Head of caudate nucleus (tissue), 42 donors: ENCODE data around the gene TRAF3.
"Not testable (repeated sequence)": the region's sequence is repeated elsewhere in the genome, so short reads cannot be mapped to it uniquely, and the experiment has no call there.

Source experiments
- DNase-seq, 42 donors: peaks; one replicate each; pipeline versions ENCODE4 v3.0.0 to v3.0.0-alpha.2; 2020 to 2021; ENCODE audit warnings: mixed read lengths in 7 of 42
- intact Hi-C: fragments of 100-400 bp; cut with DNase I; formaldehyde crosslinking; loops from one replicate; pipeline ENCODE4 v1.15.0; 2022

The TRAF3 gene

DNA sequence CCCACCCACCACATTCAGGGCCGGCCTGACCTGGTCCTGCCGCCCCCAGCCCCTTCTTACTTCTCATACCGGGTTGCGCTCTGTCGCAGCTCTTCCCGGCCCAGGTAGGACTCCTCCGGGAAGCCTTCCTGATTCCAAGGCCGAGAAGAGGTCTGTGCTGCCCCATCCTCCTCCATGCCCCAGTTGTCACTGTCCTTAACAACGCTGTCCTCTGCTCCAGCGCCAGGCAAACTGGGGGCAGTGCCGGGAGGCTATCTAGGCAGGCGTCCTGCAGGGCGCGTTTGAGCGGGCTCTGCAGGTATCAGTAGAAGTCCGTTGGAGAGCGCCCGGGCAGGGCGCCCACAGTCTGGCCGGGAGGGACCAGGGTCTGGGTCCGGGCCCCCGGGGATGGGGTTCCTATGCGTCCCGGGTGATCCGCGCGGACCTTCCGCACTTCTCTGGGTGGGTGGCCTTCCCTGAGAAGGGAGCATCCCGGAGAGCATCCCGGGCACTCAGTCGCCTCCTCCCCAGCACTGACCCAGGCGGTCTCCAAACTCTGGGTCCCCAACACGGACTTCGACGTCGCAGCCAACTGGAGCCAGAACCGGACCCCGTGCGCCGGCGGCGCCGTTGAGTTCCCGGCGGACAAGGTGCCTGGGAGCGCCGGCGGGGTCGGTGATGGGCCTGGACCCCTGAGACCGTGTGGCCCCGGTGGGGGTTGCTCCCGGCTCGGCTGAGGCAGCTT, 146.1 kb downstream of the TRAF3 start:
- intact Hi-C loops: no loop called here
- DNase-seq: no peak

GRCh38 chr14:102923925-102924486, 146.8 kb downstream of the TRAF3 start:
- intact Hi-C loops: no loop called here
- no peak for DNase-seq

GRCh38 chr14:102924632-102925588, 147.7 kb downstream of the TRAF3 start:
- intact Hi-C loops: no loop called here
- no peak for DNase-seq

DNA sequence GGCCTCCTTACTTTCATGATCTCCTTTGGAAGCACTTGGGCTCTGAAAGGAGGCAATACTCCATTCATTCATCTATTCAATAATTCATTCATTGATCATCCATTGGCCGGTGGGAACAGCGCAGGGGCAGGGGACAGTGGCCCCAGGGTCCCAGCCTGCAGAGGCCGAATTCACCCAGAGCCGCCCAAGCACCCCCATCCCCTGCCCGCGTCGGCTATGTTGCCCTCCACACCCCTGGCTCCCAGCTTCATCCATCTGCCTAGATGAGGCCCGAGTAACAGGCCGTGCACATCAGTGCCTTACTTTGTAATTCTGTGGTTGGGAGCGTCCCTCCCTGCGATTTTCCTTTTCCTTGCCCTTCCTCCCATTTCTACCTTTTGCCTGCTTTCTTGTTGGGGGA, 148.4 kb downstream of the TRAF3 start:
- intact Hi-C loops: no loop called here
- no peak for DNase-seq

DNA sequence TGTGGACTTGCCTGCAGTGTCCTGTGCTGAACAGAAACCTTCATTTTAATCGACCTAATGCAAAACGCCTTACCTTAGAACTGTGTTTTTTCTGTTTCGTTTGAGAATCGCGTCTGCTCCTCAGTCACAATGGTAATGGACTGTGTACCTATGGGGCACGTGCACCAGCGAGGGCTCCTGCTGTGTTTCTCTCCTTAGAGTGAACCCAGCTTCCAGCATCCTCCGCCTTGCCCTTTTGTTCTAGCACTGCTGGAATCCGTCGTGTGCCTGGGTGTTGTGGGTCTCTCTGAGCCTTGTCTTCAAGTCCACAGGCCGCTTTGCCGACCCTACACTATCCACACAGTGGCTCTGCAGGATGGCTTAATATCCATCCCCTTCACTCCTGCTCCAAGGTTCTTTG, 148.9 kb downstream of the TRAF3 start:
- DNase-seq: no peak
- intact Hi-C loops: no loop called here

DNA sequence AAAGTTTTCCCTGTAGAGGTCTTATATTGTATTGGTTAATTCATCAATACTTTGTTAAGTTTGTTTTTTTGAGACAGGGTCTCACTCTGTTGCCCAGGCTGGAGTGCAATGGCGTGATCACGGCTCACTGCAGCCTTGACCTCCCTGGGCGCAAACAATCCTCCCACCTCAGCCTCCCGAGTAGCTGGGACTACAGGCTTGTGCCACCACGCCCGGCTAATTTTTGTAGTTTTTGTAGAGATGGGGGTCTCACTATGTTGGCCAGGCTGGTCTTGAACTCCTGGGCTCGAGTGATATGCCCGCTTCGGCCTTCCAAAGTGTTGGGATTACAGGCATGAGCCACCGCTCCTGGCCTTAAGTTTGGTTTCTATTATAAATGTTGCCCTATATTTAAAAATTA, 149.6 kb downstream of the TRAF3 start:
- intact Hi-C loops, DNase-seq: not testable (repeated sequence)

GRCh38 chr14:102927346-102927877, 150.2 kb downstream of the TRAF3 start:
- no peak for DNase-seq
- intact Hi-C loops: no loop called here

GRCh38 chr14:102927878-102928411, 150.7 kb downstream of the TRAF3 start:
- intact Hi-C loops: no loop called here
- DNase-seq: no peak

DNA sequence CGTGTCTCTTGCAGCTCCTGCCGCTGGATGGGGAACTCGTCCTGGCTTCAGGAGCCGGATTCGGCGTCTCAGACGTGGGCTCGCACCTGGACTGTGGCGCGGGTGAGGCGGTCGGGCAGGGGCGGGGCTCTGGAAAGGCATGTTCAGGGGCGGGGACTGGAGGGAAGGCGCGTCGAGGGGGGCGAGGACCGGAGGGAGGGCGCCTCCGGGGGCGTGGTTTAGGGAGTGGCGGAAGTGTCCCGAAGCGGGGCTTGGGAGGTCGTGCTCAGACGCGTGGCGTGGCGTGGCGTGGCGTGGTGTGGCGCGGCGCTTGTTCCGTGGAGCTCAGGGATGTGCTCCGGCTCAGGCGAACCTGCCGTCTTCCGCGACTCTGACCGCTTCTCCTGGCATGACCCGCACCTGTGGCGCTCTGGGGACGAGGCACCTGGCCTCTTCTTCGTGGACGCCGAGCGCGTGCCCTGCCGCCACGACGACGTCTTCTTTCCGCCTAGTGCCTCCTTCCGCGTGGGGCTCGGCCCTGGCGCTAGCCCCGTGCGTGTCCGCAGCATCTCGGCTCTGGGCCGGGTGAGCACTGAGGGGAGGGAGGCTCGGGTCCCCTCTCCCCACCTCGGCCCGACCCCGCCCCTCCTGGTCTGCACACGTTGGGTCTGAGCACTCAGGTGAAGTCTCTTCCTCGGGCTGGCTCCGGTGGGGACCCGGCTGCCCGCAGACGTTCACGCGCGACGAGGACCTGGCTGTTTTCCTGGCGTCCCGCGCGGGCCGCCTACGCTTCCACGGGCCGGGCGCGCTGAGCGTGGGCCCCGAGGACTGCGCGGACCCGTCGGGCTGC, 151.4 kb downstream of the TRAF3 start:
- intact Hi-C loops: no loop called here
- peak in 1 of 42 donors; percentile 19 for DNase-seq

DNA sequence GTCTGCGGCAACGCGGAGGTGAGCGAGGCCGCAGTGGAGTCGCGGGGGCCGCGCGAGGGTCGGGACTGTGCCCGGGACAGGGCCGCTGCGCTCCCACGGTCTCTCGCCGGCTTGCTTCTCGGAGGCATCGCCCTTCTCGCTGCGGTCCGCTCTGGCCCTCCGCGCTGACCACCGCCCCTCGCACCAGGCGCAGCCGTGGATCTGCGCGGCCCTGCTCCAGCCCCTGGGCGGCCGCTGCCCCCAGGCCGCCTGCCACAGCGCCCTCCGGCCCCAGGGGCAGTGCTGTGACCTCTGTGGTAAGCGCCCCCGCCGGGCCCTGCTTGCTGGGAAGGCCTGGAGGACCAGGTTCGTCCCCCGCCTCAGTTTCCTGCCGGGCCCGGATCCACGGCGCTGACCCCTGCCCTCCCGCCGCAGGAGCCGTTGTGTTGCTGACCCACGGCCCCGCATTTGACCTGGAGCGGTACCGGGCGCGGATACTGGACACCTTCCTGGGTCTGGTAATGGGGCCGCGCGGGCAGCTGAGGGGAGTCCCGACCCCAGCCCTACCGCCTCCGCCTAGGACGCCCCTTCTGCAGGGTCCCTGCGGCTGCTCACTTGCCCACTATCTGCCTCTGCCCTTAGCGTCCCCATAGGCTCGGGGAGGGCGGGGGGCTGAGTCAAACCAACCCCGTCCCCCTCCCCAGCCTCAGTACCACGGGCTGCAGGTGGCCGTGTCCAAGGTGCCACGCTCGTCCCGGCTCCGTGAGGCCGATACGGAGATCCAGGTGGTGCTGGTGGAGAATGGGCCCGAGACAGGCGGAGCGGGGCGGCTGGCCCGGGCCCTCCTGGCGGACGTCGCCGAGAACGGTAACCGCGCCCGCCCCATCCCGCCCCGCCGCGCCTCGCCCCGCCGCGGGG, 152.2 kb downstream of the TRAF3 start:
- intact Hi-C loops: no loop called here
- DNase-seq: no peak

- DNase-seq: no peak
- intact Hi-C loops: no loop called here
Measured at GRCh38 chr14:102930138-102930752, 153.0 kb downstream of the TRAF3 start.

DNA sequence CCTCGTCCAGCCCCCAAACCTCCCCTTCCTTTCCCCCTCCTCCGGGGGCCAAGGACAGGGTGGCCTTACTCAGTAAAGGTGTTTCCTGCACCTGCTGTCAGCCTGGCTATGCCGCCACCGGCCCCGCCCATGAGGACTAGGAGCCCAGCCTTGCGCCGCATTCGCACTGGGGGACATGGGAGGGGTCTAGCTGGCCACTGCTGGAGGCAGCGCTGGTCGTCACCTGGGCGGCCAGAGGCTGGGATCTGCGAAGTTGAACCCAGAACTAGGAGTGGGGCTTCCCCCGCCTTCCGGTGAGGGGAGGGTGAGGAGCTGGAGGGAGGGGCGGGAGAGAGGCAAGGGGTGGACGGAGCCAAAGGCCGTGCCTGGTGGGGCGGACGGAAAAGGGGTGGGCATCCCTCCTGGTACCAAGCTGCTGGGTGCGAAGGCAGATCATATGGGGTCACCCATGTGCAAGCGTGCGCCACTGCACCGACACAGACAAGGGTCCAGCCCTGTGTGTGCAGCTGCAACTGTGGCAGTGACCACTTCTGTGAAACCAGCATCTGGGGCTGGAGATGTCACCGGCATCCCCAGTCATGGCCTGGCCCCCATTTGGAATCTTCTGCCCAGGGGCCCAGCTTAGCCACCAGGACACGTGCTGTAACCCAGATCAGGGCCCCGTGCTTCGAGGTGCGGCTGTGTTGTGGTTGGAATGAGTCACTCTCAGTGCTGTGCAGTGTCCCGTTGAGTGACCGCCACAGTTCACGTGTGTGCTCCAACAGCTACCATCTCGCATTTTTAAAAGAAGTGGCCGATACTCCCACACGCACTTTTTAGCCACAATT, 153.7 kb downstream of the TRAF3 start:
- intact Hi-C loops: no loop called here

GRCh38 chr14:102931580-102932285, 154.5 kb downstream of the TRAF3 start:
- intact Hi-C loops: no loop called here
- DNase-seq: no peak

More for the DNA sequence above, 153.7 kb downstream of the TRAF3 start:
- DNase-seq: peak in 8 of 42 donors; percentile 16 to 50 (median 30)

DNA sequence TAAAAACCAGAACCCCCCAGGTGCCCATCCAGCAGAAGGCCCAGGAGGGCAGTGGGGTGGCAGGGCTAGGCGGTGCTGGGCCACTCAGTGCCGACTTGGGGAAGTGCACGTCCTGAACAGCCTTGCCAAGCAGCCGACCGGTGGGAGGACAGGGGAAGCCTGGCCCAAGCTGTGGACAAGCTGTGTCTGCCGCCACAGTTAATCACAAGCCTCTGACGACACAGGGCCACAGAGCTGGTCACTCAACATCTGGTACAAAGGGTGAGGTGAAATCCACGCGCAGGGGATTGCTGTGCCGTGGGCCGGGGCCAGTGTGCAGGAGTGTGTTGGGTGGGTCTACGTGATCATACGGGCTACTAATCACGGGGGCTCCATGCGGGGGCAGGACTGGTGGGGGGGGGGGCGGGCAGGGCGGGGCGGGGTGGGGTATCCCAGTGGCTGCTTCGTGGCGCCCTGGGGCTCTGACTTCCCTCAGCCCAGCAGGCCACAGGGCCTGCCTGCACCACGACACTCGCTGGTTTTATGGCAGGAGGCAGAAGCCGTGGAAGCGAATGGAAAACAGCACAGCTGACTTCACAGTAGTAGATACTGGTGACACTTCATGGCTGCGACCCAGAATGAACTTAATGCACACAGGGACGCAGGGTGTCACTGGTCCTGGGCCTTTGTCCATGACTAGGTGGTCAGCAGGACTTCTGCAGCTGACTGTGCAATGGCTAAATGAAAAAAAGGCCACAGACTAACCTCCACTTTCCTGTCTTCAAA, 155.4 kb downstream of the TRAF3 start:
- no peak for DNase-seq
- intact Hi-C loops: no loop called here
